NCI-H1417 treated with DMSO at 0.1 percent for 48 hours (cell line): ENCODE results near the gene TRAM2.

Source experiments
- DNase-seq: peaks from one replicate; lab custom pipeline; 2025; lab: John Stamatoyannopoulos, UW

Gene TRAM2

DNA sequence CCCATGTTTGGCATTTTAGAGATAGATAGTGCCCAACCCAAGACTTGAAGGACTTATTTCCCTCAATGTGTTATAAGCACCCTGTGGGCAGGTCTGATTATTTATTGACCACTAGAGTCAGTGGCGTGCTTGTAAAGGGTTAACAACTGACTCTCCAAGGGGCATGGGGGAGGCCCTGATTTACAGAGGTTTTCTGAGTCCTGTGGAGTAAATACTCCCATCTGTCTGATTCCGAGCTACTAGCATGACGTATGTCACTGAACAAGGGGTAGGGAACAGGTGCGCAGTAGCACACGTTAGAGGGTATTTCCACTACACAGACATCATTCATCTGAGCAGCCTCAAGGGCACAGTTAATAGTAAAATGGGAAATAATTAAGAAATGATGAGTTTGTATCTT lies 17.4 kb upstream of the TRAM2 start:
- no peak for DNase-seq

DNA sequence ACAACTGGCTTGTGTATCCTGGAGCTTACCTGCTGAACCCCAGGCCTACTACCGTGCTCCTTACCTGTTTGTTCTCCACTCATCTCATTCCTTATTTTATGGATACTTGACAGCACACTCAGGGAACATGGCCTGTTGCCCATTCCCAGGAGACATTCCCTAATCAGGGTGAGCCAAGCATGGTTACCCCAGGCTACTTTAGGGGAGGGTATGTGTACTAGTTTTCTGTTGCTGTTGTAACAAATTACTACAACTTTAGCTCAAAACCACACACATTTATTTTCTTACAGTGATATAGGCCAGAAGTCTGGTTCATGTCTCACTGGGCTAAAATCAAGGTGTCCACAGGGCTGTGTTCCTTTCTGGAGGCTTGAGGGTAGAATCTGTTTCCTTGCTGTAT lies 15.0 kb upstream of the TRAM2 start:
- DNase-seq = no peak

DNA sequence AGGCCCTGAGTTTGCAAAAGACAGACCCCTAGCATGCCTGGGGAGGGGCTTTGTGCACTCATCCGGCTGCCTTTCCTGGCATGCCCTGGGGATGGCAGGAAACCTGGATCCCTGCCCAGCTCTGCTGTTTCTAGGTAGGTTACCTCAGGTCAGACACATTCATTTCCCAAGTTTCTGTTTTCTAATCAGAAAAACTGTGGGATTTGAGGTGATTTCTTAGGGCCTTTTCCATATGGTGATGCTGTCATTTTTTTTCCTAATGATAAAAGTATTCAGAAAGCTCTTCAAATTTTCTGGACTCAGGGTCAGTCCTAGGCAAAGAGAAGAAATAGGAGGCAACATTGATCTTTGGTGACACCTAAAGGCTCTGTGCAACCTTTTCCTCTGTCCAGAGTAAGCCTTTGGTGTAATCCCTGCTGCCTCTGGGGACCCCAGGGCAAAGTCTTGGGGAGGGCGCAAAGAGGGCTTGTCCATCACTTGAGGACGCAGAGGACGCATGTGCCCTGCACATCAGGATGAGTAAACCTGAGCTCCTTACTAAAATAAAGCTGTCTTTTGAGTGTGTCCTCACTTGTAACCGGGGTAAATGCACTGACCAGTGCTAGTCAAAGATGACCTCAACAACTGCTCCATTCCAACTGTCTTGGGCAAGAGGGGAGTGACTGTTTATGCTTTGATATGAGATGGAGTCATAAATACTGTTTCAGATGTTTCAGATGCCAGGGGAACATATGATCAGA lies 13.5 kb upstream of the TRAM2 start:
- no peak for DNase-seq

DNA sequence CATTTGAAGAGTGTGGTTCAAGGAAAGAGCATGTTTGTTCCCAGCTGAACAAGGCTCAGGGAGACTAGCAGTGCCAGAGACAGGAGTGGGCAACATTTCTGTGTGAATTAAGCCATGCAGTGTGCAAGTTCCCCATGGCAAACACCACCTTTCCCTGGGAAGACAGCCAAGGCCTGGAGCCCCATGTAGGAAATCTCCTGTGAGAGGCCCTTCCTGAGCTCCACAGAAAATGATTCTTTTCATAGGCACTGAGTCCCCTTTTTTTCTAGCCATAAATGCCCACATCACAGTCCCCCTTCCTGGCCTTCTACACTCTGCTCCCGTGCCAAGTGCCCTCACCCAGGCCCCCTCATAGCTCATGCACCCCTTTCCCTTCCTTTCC lies 11.8 kb upstream of the TRAM2 start:
- DNase-seq = no peak

DNA sequence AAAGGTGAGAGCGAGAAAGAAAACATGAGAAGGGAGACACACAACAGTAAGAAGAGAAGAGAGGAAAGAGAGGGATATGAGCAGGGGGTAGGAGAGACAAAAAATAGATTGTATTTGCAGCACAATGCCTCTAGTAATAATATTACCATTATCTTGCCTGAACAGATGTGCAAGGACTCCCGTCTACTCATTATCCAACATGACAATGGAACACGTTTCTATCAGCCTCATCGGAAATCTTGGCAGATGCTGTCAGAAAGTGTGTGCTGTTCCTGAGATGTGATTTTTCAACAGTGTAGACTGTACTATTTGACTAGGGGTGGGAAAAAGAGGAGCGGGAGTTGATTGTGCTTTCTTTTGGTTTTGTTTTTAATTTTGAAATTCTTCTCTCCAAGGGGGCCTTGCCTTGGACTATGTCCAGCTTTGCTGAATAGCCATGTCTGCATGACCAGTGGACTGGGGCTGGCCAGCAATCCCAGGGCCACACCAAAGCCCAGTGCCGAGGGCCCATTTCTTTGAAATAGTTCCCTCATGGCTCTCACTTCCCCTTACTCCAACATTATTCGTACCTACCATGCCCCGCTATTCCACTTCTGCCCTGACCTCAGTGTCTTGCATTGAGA lies 11.3 kb upstream of the TRAM2 start:
- DNase-seq = no peak

DNA sequence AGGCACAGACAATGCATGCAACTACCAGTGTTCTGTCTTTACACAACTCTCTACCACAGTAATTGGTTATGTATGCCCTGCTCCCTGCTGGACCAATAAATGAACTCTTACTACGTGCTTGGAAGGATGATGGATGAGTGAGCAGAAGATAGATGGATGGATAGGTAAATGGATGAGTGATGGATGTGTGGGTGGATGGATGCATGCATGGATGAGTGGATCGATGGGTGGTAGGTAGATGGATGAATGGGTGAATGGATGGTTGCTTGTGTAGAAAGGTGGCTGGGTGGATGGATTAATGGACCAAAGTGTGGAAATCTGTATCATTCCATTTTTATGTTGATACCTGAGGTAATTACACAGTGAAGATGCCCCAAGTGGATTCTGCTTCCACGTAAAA lies 10.1 kb upstream of the TRAM2 start:
- DNase-seq = no peak

DNA sequence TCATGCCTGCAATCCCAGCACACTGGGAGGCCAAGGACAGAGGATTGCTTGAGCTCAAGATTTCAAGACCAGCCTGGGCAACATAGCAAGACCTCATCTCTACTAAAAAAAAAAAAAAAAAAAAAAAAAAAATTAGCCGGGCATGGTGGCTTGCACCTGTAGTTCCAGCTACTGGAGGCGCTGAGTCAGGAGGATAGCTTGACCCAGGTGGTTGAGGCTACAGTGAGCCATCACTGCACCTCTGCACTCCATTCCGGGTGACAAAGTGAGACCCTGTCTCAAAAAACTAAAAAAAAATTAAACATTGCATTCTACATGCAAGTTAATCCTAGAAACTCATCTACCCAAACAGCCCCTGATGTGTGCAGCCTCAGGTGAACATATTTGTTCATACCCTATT lies 7.3 kb upstream of the TRAM2 start:
- DNase-seq = no peak

DNA sequence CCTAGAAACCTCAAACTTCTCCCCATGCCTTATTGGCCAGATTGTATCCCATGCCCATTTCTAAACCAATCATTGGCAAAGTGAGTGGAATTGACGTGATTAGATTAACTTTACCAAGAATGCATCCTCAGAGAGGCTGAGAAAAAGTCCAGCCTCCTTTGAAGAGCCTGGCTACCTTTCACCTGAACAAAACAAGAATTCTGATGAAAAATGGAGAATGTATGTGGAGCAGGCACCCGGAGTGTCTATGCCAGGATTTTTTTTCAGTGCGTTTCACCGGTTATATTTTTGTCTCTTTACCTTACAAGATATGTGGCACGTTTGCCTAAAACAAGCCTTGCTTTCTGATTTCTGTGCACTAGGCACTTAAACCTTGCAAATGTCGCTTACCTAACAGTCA lies 6.1 kb upstream of the TRAM2 start:
- DNase-seq = no peak

DNA sequence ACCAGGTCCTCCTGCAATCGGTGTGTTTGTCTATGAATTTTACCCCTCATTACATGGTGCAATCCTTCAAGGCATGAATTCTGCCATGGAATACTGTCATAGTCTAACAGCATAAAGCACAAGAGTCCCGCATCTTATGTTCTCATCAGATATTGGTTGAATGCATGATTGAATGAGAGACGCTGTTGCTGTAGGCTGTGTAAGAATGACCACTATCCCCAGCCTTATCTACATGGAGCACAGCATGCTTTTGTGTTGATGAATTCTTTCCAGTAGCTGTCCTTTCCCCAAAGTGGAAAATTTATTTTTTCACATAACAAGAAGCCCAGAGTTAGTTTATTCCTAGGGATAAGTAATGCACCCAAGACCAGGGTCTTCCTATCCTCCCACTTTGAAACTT lies 5.6 kb upstream of the TRAM2 start:
- DNase-seq = no peak

DNA sequence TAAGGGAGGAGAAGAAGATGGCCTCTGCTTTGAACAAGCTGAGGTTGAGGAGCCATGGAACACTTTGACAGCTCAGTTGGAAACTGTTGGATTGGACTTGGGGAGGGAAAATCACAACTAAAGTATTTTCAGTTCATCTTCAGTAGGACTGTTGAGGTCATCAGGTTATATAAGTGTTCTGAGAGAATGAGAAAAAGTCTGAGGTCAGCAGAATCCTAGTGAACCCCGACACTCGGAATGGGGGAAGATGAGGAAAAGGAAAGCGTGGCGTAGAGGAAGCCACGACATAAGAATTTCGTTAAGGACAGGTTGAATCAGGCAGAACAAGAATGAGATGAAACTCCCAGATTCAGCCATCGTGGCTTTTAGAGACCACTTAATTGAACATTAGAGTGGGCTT lies 4.0 kb upstream of the TRAM2 start:
- DNase-seq = no peak

DNA sequence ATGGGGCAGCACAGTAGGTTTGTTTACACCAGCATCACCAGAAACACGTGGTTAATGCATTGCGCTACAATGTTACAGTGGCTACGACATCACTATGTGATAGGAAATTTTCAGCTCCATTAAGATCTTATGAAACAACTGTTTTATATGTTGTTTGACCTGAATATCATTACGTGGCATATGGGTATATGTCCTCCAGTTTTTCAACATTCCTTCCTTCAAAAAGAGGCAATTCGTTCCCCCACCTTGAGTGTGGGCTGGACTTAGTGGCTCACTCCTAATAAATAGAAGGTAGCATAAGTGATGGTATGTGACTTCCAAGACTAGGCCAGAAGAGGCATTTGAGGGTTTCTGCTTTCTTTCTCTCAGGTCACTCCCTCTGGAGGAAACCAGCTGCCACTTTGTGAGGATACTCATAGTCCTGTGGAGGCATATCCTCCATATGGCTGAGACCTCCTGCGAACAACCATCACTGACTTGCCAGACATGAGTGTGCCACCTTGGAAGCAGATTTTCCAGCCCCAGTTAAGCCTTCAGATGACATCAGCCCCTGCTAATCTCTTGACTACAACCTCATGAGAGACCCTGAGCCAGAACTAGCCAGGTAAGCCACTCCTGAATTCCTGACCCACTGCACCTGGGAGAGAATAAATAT lies 2.3 kb upstream of the TRAM2 start:
- DNase-seq = no peak

DNA sequence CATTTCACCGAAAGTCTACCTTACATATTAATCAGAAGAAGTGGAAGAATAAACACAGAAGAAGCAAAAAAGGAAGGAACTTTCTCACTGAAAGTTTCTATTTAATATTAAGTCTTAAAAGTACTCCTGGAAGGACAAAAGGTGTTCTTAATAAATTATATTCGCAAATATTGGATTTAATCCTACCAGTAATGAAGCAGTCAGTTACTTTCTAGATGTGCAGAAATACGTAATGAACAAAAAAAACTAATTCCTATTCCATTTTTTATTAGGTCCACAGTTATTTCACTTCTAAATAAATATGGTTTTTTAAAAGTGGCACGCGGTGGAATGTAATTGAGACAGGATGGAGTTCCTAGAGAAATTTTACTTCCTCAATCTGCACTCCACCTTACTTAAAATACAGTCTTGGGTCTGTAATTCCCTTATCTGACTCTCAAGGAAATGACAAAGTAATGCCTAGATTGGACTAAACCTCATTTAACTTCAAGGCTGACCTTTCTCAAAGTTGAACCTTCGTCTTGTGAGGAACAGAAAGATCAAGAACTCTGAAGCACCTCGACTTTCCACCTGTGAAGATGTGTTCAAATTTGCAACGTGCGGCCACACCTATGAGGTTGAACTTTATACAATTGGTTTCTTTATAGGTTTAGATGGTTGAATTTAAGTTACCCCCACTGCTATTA lies 1.1 kb upstream of the TRAM2 start:
- DNase-seq = no peak

DNA sequence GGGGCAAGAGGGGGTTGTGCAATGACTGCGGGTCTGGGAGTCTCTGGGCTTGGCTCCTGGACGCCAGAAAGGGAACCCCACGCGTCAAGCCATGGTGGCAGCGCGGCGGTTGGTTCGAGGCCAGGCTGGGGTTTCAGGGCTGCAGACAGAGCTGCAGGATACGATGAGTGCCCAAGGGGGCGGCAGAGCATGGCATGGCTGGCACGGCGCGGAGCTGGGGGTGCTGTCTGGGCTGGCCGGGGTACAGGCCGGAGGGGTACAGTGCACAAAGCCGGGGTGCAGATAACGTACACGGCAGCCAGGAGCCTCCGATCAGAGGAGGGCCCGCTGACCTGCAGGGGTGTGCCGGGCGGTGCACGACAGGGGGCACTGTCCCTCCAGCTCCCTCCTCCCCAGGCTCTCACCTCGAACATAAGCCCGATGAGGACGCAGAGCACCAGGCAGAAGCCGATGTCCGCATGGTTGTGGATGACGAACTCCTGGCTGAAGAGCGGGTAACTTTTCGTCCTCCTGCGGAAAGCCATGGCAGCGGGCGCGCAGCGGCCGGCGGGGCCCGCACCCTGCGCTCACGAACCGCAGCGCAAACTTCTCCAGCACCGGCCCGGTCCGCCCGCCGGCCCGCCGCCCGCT lies 353 bp downstream of the TRAM2 start:
- no peak for DNase-seq

DNA sequence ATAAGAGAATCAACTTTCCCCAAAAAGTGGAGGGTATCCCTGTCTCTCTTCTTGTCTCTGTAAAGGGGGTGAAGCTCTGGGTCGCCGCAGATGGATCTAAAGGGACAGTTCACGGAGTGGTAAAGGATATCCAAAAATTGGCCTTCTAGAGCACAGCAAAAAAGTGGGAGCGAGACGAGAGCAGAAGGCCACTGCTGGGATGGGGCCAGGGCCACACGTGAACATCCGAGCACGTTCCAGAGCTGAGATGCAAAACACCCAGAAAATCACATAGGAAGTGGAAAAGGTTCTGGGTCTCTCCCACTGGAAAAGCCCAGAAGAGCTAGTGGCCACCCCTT lies 837 bp downstream of the TRAM2 start:
- no peak for DNase-seq

DNA sequence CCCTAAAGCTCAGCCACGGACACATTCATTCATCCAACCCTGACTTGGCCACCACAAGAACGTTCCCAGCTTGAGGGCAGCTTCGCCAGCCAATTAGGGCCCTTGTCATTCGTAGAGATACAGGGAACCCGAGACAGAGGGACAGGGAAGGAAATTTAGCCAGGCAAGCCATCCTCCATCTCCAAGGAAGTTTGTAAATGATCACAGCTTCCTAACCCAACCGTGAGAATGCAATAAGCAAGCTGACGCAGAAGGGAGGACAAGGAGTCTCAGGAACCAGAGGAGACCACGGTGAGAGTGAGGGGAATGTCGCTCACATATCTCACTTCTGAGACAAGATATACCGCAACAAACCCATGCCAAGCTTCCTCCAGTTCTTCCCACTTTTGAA lies 1.4 kb downstream of the TRAM2 start:
- no peak for DNase-seq

DNA sequence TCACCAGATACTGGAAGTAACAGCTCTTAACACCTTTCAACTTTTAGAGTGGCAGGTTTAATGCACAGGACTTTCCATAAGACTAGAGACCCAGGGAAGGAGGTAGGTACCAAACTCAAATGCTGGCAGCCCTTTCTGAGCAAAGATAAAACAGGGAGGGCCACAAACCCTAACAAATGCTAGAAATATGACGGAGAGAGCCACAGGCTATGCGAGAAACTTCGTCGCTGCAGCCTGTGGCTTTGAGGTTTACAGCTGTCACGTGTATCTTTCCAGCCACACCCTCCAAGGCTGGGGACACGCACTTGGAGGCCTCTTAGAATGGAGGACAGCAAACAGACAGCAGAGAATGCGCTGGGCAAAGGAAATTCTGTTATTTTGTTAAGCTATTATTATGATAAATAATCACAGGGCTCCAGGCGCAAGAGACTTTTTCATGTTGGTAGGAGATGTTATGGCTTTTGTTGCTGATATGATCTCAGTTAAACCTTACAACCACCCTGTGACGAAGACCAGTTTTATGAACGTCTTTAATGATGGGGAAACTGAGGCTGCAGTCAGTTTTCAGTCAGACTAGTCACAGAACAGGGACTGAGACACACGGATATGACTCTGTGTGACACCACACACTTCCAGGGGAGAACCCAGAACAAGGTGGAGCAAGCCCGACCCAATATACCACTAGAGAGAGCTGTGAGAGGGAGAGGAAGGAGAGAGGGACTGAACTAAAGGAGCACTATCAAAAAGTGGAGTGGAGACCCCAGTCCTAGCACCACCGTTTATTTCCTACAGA lies 2.0 kb downstream of the TRAM2 start:
- no peak for DNase-seq

DNA sequence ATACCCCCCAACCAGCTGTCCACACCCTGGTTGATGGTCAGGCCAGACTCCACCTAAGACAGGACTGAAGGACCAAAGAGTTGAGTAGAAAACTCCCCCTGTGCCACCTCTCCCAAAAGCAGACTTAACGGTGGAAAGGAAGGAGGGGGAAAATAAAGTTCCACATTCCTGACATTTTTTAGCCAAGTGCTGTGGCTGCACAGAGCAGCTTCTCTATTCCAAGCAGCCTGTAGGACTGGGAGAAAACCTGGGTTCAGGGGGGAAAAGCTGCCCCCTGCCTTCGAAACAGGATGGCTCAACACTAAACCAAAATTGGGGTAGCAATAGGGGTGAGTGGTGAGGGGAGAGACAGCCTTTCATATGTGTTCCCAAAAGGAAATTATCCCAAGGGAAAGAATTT lies 3.6 kb downstream of the TRAM2 start:
- no peak for DNase-seq

DNA sequence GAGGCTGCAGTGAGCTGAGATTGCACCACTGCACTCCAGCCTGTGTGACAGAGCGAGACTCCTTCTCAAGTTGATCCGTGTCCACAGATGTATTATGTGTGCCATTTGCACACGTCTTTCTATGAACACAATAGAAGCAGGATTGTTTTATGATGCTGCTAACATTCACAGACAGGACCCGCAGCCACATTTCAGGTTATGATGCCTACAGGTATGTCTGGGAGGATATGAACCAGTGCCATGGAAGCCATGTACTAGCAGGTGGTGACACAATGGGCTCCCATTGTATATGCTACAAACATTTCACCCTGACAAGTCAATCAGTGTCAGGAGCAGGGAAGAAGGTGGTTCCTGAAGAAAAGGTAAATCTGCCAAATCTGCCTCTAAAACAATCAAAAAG lies 4.3 kb downstream of the TRAM2 start:
- DNase-seq = no peak

DNA sequence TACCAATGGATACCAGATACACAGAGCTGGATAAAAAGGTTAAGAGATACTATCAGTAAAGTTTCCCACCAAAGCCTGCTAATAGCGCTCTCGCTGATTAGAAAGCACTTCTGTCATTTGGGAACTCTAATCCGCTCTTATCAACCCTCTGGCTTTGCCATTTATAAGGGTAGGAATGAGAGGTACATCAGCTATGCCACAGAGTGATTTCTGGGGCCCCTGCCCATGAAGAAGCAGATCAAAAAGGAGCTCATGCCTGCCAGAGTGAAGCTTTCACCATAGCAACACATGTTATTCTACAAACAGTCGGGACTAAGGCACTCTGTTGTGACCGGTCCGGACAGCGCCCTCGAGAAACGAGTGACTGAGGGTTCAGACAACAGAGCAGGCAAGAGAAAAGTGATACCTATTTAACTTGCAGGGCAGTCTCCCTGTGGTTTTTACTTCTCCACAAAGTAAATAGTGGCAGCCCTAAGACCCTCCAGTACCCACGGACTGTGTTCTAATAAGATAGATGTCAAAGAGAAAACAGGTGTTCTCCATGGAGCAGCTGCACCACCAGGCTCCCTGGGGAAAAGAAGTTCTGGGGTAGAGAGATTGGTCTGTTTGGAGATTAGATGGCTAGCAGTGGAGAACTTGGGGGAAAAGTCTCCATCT lies 5.6 kb downstream of the TRAM2 start:
- DNase-seq = no peak

DNA sequence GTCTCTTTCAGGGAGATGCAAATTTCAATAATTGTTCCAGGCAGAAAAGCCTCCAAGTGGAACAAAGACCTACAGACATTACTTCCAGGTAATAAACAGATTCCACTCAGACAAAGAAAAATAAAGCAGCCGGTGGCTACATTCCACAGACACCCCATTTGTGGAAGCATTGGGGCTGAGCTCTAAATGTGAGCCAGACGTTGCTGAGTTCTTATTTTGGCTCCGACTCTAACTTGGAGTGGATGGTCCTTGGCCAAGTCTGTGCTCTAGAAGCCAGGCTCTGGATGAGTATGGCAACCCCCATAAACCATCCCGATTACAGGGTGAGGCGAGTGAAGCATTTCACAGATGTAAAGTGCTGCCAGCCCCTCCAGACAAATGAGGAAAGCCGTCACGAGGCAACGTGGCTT lies 6.6 kb downstream of the TRAM2 start:
- DNase-seq = no peak

DNA sequence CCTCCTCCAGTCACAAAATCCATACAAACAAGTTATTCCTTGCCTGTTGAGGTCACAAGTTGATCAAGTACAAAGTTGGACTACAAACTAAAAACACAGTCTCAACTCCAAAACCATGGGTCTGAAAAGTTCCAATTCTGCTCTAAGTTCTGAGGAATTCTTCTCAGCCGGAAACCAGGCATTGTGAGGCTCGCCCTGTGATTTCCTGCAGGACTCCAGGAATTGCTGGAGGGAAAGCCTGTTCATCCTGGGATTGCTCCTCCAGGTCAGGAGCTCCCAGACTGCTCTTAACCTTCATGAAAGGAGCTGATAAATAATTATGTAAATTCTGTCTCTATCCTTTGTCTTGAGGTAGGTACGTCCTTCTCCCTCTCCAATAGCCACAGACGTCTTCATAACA lies 8.5 kb downstream of the TRAM2 start:
- DNase-seq = no peak
